ENCODE measurements around the gene CMIP.

DNA sequence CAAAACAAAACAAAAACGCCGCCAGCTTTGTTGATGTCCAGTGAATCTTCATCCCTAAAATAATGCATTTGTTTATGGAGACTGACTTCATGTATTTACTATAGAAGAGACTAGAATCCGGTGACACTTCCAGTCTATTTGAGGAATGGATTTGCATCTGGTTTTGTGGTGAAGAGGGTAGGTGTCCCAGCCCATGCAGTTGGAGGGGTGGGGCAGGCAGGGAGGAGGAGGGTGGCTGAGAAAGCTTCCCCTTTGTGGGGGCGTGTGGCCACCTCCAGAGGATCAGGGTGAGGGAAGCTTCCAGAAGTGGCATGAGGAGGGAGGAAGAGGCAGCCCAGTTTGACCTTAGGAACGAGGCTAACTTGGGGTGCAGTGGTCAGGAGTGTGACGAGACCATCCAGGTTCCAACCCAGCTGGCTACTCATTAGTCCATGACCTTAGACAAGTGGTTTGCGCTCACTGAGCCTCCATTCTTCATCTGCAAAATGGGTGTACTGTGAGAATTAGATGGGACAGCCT, 69.5 kb downstream of the CMIP start:
- TF ChIP-seq GATA2 (IDR thresholded peaks at IDR 0.05; ENCODE audit: low read depth, low read length) (no peak), GATA3 (IDR thresholded peaks at IDR 0.05; ENCODE audit: low read depth, low read length) (no peak)

All from SH-SY5Y (cell line).